NCI-H345 treated with DMSO at 0.1 percent for 48 hours (cell line): ENCODE measurements around the gene NPAS3.

Experiments
- DNase-seq: peaks from one replicate; lab custom pipeline; 2025; ENCODE audit not compliant: unreplicated experiment; lab: John Stamatoyannopoulos, UW

The NPAS3 gene

DNA sequence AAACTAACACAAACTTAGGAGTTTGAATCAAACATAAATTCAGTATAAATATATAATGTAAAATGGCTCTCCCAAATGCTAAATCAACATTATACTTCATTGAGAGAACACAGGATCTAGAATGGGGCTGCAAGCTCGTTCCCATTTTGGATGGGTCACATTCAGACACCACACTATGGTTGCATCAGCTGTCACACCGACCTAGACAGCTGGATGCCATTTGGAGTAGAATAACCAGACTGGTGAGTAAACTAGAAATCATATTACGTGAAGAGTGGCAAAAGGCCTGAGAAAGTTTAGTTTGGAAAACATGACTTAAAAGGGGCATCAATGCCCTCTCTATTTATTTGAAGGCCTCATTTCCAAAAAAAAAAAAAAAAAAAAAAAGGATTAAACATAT is 430.4 kb downstream of the NPAS3 start:
- no peak for DNase-seq

DNA sequence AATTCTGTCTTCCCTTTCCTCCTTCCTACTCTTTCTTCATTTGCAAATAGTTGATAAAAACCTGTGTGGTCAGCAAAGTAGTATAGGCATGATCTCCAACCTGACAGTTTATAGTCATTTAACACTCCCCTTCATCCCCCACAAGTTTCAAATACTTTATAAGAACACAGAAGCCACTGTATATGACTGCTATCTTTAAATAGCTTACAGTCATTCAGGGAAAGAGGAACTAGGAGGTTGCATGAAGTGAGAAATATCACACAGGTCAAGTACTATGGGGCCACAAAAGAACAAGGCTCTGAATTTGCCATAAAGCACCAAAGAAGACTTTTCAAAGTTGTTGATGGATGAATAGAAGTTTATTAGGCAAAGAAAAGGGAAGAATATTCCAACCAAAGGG is 431.3 kb downstream of the NPAS3 start:
- no peak for DNase-seq

DNA sequence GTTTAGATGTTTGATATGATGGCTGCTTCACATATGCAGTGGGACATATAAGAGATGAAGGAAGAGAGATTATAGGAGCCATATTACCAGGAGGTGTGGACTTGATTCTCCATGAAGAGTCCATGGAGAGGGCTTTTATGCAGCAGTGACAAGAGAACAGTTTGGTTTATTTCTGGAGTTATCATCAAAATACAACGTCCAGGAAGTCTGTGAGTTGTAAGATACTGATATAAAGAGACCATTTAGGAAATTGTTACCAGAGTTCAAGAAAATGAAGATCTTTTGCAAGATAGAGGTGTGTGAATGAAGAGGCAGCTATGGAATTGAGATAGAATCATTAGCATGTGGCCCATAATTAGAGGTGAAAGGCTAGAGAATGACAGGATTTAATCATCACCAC is 431.7 kb downstream of the NPAS3 start:
- no peak for DNase-seq

DNA sequence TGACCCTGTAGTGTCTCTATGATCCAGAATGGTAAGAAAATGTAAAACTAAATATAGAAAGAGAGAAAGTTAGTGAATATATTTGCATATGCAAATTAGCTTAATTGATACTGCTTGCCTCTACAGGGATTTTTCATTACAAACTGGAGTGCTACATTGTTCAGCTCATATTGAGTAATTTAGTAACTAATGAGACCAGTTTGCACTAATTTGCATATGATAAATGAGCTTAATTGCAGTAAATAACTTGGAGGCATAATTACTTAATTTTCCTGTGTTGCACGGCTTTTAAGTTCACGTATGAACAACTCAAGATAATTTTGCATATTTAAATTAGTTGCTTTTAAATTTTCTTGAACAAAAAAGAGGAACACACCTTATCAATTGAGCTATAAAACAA is 436.5 kb downstream of the NPAS3 start:
- DNase-seq = no peak

DNA sequence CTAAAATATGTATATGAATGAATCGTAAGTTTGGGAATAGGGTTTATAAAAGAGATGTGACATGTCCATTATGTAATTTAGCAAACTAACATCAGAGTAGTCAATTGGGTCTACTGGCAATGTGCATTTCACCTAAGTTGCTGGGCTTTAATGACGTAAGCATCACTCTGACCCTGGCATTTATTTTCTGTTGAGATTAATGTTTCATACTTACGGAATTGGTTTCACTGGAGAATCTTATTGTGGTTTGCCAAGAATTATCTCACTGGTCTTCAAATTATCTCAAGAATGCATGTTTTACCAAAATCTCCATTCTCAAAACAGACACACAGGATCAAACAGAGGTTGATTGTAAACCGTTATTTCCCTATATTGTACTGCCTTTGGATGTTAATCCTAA is 437.1 kb downstream of the NPAS3 start:
- DNase-seq = no peak

DNA sequence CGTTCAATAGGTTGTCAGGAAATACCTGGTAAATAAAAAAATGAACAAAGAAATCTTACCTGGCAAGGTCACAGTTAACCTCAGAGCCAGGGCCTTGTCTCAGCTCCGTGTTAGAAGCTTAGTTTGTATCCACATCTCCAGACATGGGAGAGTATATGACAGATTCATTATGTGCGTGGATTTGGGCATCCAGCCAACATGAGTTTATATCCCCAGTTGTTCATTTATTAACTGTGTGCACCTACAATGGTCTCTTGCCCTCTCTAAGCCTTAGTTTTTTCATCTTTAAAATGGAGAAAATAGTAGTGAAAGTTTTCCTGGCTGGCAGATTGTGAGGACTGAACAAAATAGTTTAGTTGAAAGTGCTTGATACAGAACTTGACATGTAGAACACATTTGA is 437.8 kb downstream of the NPAS3 start:
- no peak for DNase-seq

DNA sequence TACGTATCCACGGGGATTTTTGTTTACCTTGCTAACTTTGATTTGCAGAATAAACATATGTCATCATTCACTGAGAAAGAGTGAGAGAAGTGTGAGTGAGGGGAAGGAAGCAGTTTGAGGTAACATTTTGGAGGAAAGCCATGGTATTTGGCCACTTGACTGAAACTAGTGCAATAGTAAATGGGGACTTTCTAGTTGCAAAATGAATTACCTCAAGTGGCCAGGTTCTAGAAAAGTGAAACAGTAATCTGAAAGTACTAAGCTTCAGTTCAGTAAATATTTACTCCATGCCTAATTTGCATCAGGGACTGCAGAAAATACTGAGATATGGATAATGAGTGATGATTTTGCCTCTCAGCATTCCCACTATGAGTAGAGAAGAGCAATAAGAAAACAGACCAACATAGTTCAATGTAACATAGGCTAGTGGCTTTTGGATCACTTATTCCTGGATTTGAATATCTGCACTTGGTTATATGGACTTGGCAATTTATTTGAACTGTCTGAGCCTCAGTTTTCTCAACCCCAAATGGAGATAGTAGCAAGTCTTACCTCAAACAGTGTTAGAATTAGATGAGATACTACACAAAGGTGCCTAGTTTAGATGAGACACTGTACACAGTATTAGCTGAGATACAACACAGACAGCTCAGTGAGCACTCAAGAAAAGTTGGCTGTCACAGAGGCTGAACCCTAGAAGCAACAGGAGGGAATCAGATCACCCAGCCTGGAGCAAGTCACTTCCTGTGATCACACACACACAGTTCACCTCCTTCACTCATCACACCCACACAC is 439.1 kb downstream of the NPAS3 start:
- no peak for DNase-seq

DNA sequence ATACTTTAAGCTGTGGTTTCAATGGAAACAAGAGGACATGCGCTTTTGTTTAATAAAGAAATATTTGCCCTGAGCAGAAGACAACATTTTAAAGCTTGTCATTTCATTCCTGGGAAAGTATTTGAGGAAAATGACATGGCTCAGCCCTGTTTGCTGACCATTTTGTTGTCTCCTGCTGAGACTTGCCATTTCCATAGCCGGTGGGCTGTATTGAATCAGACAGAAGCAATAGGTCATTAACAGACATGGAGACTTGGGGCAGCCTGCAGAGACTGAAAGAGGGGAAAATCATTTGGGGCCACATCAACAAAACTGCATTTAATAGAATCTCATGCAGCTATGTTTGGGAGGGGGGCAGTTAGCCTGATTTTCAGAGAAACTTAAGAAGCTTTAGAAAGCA is 443.0 kb downstream of the NPAS3 start:
- no peak for DNase-seq

DNA sequence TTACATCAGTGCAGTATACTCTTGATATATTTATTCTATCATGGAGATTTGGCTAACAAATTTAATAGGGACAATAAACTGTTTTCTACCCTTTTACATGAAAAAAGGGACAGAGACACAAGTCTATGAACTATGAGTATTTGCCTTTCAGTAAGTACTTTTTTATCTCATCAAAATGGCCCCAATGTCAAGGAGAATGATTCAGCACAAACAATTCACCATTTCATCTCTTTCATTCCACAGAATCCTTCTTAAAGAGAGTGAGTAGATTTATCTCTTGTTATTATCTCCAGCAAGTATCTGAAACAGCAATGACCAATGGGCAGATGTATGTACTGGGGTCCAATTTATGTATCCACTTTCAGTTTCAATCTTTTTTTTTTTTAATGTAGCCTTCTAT is 447.5 kb downstream of the NPAS3 start:
- no peak for DNase-seq

DNA sequence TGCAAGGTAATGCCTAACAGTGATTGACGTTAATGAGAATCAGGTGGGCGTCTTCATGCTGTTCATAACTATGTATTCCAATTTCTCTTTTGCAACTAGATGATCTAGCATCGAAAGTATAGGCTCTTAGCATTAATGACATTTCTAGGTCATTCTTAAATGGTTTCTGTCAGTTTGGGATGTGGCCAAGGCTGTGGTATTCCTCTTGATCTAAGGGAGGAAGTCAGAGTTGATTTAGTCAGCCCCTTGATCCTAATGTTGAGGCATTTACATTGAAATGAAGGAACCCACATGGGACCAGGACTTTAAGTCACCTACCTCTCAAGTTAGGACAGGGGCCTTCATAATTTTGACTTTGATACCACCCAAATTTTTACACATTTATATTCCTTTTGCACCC is 448.1 kb downstream of the NPAS3 start:
- no peak for DNase-seq

DNA sequence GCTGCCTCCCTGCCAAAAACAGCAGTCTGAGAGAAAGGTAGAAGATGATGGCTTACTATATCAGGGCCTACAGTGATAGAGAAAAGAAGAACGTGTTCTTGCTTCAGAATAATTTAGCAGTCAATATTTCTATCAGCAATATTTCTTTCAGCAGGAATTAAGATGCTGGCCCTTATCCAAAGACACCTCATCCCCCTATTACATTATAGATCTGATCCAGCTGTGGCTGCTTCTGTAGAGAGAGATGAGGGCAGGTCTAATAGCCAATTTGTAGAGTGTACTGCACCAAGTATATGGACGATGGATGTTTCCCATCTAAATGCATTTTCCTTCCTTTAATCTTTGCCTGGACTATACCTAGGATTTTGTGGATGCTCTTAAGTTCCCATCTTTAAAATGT is 451.7 kb downstream of the NPAS3 start:
- no peak for DNase-seq

DNA sequence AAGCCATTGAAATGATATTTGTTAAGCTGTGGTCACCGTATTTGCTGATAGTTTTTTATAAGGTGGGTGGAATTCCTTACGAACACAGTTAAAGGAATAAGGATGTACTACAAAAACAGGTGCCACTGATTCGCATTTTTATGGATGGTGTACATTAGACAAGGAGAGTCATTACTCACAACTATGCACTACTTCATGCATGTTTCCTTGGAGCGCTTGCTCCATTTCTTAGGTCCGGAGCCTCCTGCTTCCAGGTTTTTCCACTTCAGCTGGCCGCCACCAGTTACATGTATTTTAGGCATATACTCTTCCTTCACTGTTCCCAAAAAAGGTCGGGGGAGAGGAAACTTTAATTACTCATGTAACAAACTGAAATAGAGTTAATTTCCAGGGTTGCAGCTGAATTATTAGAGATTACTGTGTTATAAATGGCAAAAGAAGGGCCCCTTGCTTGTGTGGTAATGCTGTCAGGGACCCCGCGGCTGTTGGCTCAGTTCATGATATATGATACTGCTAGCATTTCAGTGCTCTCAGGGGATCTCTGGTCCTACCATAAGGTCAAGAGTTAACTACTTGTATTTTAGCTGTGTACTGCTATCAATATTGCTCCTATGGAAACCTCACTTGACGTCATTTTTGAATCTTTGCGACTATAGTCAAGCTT is 454.7 kb downstream of the NPAS3 start:
- DNase-seq = no peak

DNA sequence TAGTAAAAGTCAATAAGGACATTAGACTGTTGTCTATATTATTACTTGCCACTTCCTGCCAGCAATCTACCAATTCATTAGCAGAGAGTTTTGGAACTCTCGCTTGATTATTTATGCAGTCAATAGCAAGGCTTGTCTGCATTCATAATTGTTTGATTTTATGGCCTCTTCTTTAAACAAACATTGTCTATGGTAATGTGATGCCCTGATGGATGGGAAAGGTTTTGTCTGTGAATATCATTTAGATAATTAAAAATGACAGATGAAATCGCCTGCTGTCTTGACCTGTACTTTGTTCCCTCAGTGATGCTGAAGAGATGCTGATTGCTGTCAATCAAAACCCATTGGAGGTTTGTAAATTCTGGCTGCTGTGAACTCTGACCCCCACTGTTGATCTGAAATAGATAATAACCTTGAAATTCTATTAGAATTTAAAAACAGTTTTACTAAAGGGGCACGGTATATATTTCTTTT is 455.3 kb downstream of the NPAS3 start:
- no peak for DNase-seq

DNA sequence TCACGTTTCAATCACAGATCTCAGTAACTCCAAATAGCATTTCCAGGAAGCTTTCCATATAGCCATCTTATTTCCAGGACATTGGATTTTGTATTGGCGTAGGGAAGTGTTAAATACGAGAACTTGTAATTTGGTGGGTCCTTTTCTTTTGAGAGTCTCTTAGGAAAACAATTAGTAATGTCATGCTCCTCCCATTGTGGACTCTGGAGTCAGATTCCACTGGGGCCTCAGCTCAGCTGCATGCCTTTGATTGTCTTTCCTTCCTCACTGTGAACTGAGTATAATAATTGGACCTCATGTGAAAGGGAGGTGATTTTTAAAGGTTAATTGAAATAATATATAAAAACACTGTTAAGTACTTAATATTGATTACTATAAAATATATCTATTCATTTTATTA is 462.6 kb downstream of the NPAS3 start:
- DNase-seq = no peak

DNA sequence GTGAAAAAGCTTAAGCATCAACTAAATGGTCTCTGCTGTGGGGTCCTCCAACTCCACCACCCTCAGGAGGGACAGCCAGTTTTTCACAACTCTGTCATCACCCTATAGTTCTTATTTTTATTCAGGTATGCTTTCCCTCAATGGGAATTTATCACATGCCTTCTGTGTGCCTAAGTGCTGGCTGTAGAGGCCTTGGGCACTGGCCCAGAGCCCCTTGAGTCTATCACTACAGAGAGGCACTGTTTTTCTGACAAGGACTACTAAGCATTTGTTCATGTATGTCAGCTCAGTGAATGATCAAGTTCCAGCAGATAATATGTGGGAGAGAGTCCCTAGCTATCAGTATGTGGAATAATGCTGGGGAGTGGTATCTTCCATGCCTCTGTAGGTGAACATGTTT is 463.9 kb downstream of the NPAS3 start:
- DNase-seq = no peak

DNA sequence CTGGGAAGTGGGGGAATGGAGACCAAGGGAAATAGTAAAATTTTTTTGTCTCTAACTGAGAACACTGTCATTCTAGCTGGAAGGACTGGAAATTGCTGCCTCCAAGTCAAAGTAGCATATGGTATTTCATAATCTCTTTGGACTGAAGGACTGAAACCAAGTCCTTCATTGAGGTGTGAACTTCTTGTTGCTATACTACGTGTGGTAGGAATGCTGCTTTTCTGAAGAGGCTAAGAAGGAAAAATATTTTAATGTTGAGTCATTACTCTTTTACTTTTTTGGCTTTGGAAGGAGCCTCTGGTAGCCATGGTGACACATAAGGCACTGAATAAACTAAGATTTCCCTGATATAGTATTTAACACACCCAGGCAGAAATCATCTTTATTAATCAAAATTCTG is 465.4 kb downstream of the NPAS3 start:
- DNase-seq = no peak

DNA sequence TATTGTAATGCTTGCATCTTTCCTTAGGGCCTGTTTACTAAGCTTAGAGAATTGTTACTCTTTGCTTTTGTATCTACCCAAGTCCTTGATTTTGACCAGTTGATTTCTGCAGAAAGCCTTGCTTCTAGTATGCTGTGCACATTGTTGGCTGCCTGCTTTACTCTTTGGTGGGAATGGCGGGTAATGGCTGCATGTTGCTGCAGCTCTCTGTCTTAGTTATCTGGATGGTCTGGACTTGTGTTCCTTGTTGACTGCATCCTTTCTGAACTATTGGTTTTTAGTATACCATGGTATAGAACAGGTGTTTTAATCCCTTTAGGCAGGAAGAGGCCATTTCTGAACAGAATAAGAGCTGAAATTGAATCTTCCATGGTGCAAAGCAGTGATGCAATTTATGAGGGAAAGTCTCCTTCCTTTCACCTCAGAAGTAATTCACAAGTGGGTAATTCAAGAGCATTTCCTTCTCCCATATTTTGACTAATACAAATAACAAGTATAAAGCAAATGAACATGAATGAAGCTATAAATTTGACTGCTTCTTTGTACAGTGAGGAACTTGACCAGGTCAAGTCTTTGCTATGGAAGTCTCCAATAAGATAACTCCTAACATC is 466.4 kb downstream of the NPAS3 start:
- no peak for DNase-seq

DNA sequence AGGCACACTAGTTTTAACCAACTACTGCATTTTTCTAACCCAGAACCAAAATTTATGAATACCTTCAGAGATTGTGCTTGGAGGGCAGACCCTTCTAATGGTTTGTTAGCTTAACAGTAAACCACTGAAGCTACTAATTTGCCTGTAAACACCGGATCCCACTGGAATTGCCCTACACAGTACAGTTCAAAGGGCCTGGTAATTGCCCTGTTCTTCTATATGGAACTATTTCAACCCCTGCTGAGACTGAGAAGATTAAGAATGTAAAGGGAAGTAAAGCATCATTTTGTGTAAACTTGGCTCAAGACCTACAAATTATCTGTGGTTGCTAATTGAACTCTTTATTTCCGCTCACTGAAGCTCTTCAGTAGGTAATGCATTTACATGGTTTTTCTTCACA is 468.1 kb downstream of the NPAS3 start:
- DNase-seq = no peak

DNA sequence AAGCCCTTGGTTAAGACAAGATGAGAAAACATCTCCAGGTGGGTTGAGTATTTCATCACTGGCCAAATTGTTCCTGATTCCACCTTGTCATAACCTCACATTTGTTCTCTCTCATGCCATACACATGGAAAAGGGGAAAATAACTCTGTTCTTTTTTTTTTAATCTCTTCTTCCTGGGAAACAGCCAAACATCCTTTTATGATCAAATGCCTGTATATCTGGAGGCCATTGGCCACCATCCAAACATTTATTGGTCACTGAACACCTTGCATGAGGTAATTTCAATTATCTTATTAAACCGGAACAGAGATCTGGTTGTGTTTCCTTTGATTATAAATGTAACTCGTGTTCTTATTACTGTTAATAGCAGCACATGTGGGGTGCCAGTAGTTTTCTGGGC is 469.6 kb downstream of the NPAS3 start:
- no peak for DNase-seq

DNA sequence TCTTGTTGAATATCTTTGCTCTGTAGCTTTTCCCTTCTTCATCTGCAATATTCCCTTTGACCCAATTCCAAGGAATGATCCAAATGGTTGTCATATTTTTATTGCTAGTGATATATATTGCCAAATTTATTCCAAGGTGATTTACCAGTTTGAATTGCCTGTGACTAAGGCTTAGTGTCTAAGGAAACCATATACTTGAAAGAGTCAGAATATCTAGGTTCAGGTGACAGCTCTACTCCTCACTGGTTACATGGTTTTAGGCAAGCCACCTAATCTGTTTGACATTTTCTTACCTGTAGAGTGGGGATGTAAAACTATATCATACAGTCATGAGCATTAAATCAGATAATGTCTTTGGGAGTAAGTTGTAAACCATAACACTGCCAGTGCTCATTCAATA is 473.8 kb downstream of the NPAS3 start:
- no peak for DNase-seq

DNA sequence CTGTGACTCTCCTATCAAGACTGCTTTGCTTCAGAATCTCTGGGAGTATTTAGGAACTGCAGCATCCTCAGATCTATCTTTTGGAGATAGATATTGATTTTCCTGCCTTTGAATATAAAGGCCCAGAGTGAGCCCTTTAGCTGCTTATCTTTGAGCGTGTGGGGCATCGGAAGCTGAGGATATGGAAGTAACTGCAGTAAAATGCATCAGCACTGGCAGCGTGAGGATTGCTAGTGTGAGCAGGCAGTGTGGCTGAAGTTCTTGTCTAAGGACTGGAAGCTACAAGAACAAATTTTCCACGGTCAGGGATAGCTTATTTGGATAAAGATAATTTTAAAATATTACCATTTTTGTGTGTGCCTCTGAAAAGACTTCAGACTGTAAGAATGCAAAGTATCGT is 474.7 kb downstream of the NPAS3 start:
- no peak for DNase-seq

DNA sequence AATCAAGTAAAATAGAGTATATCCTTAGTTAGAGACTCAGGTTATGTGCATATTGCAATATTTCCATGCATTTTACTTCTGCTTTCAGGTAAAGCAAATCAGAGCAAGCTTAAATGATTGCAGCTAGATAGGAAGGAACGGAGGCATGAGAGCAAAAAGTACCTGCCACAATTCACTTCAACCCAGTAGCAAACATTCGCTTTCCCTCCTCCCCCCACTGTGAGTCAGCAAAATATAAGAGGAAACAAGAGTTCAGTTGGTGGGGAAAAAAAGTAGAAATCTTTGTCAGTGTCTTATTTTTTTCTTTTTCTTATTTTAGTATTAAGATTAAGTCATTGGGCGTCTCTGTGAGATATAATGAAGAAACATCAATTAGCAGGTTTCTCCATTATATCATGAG is 475.4 kb downstream of the NPAS3 start:
- DNase-seq = no peak
